Activated B cell treated with CpG ODN at 0.5 μM for 24 hours (primary cell): ENCODE results near the gene PHTF2. TPM values are rescaled to one million over a fixed set of nuclear protein-coding genes. Genes with fewer than 3 reads are reported as not detected.

ENCODE experiments used
- ATAC-seq: fragments of 200-7000 bp; cut with Tn5 transposase; one replicate; pipeline ENCODE4 v1.10.0; 2021; ENCODE audit warnings: low read depth, mild to moderate bottlenecking, moderate library complexity
- CTCF ChIA-PET: fragments of 350-600 bp; sonication (Branson Sonifier 250); formaldehyde crosslinking; loops from one replicate; lab custom pipeline; 2021; ENCODE audit warnings: antibody characterized with exemption; lab: Charles Lee
- POLR2A ChIA-PET: fragments of 350-600 bp; sonication (Branson Sonifier 250); formaldehyde crosslinking; loops from one replicate; lab custom pipeline; 2021; ENCODE audit warnings: antibody characterized with exemption; lab: Charles Lee
- DNase-seq: peaks from one replicate; pipeline ENCODE4 v3.0.0; 2022
- H3K27ac Mint-ChIP-seq: one replicate; pipeline ENCODE4 v1.8.0; 2020; ENCODE audit warnings: mixed read lengths
- H3K27me3 Mint-ChIP-seq: one replicate; pipeline ENCODE4 v1.8.0; 2021; ENCODE audit warnings: mixed read lengths
- H3K36me3 Mint-ChIP-seq: one replicate; pipeline ENCODE4 v1.8.0; 2021; ENCODE audit warnings: low read depth, mixed read lengths
- H3K4me1 Mint-ChIP-seq: one replicate; pipeline ENCODE4 v1.8.0; 2021; ENCODE audit warnings: mixed read lengths
- H3K4me3 Mint-ChIP-seq: one replicate; pipeline ENCODE4 v1.8.0; 2020; ENCODE audit warnings: mild to moderate bottlenecking, mixed read lengths
- H3K9me3 Mint-ChIP-seq: one replicate; pipeline ENCODE4 v1.8.0; 2020; ENCODE audit warnings: mixed read lengths
- CTCF ChIP-seq: fragments of 200-600 bp; IDR thresholded peaks from one replicate; pipeline ENCODE4 v1.8.0; 2022; ENCODE audit warnings: antibody characterized with exemption, mild to moderate bottlenecking
- intact Hi-C: fragments of 100-400 bp; cut with micrococcal nuclease; formaldehyde crosslinking; loops from one replicate; pipeline ENCODE4 v1.15.1; 2024
- total RNA-seq: library from RNA; stranded (reverse); gene quantifications from 2 replicates; pipeline ENCODE4 v1.2.3, GENCODE V29; 2022

The PHTF2 gene
- total RNA-seq, 1 donor from 2014 or later, result 38.9 TPM

DNA sequence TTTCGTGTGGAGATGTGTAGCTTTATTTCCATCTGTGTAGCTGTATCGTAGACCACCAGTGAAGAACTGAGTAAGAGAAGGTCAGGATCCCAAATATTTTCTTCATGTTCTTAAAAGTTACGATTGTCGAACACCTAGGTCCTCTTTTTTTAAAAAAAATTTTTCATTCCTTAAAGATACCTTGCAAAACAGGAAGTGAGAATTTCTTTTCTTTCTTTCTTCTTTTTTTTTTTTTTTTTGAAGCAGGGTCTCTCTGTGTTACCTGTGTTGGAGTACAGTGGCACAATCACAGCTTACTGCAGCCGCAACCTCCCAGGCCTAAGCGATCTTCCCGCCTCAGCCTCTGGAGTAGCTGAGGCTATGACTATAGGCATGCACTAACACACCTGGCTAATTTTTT, 60.8 kb downstream of the PHTF2 start:
- peaks cover 59% of the 10 kb centered on the region for H3K4me1 Mint-ChIP-seq
- no peak for TF ChIP-seq CTCF
- H3K4me3 Mint-ChIP-seq, result peak overlapping the region; percentile 17
- ChIA-PET CTCF (no interaction called here), POLR2A (interaction anchor here (1.1 to 1.6 kb wide), 2 partner anchors 25 to 60 kb away, joined by 3 to 5 read pairs; partner anchors contain the start of gene PHTF2)
- peak overlapping the region; percentile 72 for H3K27ac Mint-ChIP-seq
- peaks cover 20% of the 10 kb centered on the region for H3K36me3 Mint-ChIP-seq
- ATAC-seq, result peak; percentile 40
- H3K9me3 Mint-ChIP-seq, result no peaks in the 10 kb centered on the region
- H3K27me3 Mint-ChIP-seq, result no peaks in the 10 kb centered on the region
- intact Hi-C loops, result no loop called here
- DNase-seq, result no peak

DNA sequence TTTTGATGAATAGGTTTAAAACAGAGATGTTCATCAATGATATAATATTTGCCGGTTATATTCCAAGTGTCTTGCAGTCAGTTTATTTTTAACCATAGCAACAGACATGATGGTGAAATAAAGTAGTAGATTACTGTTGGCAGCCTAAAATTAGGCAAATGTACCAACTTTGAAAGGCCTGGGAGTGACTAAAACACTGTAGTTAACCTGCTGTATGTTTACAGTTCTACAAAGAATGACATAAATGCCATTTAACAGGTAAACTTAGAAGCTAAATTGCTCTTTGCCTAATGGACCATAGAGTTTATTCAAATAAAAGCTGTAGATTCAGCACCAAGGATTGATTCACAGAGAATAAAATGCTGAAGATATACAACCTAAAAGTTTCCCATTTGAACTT, 64.1 kb downstream of the PHTF2 start:
- POLR2A ChIA-PET, result interaction anchor here (0.5 to 1.1 kb wide), 2 partner anchors 17 to 225 kb away, joined by 5 to 10 read pairs; no protein-coding TSS in a partner anchor
- no peaks in the 10 kb centered on the region for H3K9me3 Mint-ChIP-seq
- CTCF ChIA-PET, result no interaction called here
- TF ChIP-seq CTCF, result no peak
- peaks cover 70% of the 10 kb centered on the region for H3K4me1 Mint-ChIP-seq
- no peak for DNase-seq
- H3K27me3 Mint-ChIP-seq, result no peaks in the 10 kb centered on the region
- H3K27ac Mint-ChIP-seq, result no peak overlapping the region
- intact Hi-C loops, result no loop called here
- ATAC-seq, result no peak
- peaks cover 6% of the 10 kb centered on the region for H3K36me3 Mint-ChIP-seq
- H3K4me3 Mint-ChIP-seq, result no peak overlapping the region

- POLR2A ChIA-PET, result interaction anchor here (1.1 kb wide), 1 partner anchor 18 kb away, joined by 10 read pairs; no protein-coding TSS in a partner anchor
- peaks cover 63% of the 10 kb centered on the region for H3K4me1 Mint-ChIP-seq
- peaks cover 6% of the 10 kb centered on the region for H3K36me3 Mint-ChIP-seq
- DNase-seq (no peak), ATAC-seq (no peak)
- TF ChIP-seq CTCF, result no peak
- intact Hi-C loops, result no loop called here
- no peaks in the 10 kb centered on the region for H3K9me3 Mint-ChIP-seq
- no peak overlapping the region for H3K27ac Mint-ChIP-seq
- CTCF ChIA-PET, result no interaction called here
- H3K27me3 Mint-ChIP-seq, result no peaks in the 10 kb centered on the region
- H3K4me3 Mint-ChIP-seq, result no peak overlapping the region
Measured at GRCh38 chr7:77863860-77864259, 65.3 kb downstream of the PHTF2 start.

GRCh38 chr7:77866370-77866769, 67.8 kb downstream of the PHTF2 start:
- intact Hi-C loops, result loop anchor here (2.0 kb wide), 1 partner anchor 16 kb away; no protein-coding TSS in a partner anchor
- Mint-ChIP-seq H3K27ac (no peak overlapping the region), H3K4me1 (peaks cover 56% of the 10 kb centered on the region)

More at GRCh38 chr7:77866370-77866769, 67.8 kb downstream of the PHTF2 start:
- ChIA-PET CTCF (no interaction called here), POLR2A (interaction anchor here (1.5 kb wide), 1 partner anchor 10 kb away, joined by 3 read pairs; no protein-coding TSS in a partner anchor)
- Mint-ChIP-seq H3K36me3 (peaks cover 27% of the 10 kb centered on the region), H3K9me3 (peaks cover 9% of the 10 kb centered on the region), H3K27me3 (no peaks in the 10 kb centered on the region), H3K4me3 (no peak overlapping the region)
- no peak for TF ChIP-seq CTCF
- no peak for ATAC-seq
- DNase-seq, result no peak
